Lower lobe of right lung (tissue), 2 donors: ENCODE data around the gene DACT2. TPM values are rescaled to one million over a fixed set of nuclear protein-coding genes. Genes with fewer than 3 reads are reported as not detected.

ENCODE experiments used
- ATAC-seq, 2 donors: fragments of 200-7000 bp; cut with Tn5 transposase; one replicate each; pipeline ENCODE4 v1.9.1; 2020 to 2022; ENCODE audit warnings: mild to moderate bottlenecking in 2 of 2, moderate library complexity in 2 of 2
- DNase-seq: peaks from one replicate; pipeline ENCODE4 v3.0.0-alpha.2; 2020
- H3K27ac ChIP-seq: fragments of 200-600 bp; one replicate; pipeline ENCODE4 v1.8.0; 2022
- H3K27me3 ChIP-seq: fragments of 200-600 bp; one replicate; pipeline ENCODE4 v1.8.0; 2022; ENCODE audit warnings: low read depth
- H3K36me3 ChIP-seq: fragments of 200-600 bp; one replicate; pipeline ENCODE4 v1.8.0; 2022; ENCODE audit warnings: mild to moderate bottlenecking
- H3K4me1 ChIP-seq: fragments of 200-600 bp; one replicate; pipeline ENCODE4 v1.8.0; 2022
- H3K4me3 ChIP-seq: fragments of 200-600 bp; one replicate; pipeline ENCODE4 v1.8.0; 2022; ENCODE audit warnings: mild to moderate bottlenecking
- H3K9me3 ChIP-seq: fragments of 200-600 bp; one replicate; pipeline ENCODE4 v1.8.0; 2022
- CTCF ChIP-seq: fragments of 200-600 bp; IDR thresholded peaks from one replicate; pipeline ENCODE4 v1.8.0; 2022; ENCODE audit warnings: antibody characterized with exemption, mild to moderate bottlenecking
- intact Hi-C: fragments of 100-400 bp; cut with DNase I; formaldehyde crosslinking; loops from one replicate; pipeline ENCODE4 v1.11.0; 2022
- total RNA-seq: library from RNA; stranded (reverse); fragmentation: NEBNext Ultra II Directional; extraction: Animal tissue kit (Norgen Biotek cat#: 25700); gene quantifications from one replicate; pipeline ENCODE4 v1.2.1, GENCODE V29; 2021
- donor health status: DM: no; HTN: yes; CAD: no; lungs with severe emphysema.

DACT2 gene
- total RNA-seq, 1 donor from 2014 or later = 2.4 TPM

- no peak overlapping the region for H3K4me3 ChIP-seq
- no peak overlapping the region for H3K27ac ChIP-seq
- intact Hi-C loops = no loop called here
- DNase-seq (no peak), ATAC-seq (no peak)
- peaks cover 8% of the 10 kb centered on the region for H3K27me3 ChIP-seq
- no peaks in the 10 kb centered on the region for H3K9me3 ChIP-seq
- no peaks in the 10 kb centered on the region for H3K4me1 ChIP-seq
- no peaks in the 10 kb centered on the region for H3K36me3 ChIP-seq
- TF ChIP-seq CTCF = no peak
These were observed 40.1 kb downstream of the DACT2 start for GRCh38 chr6:168279403-168279935.

- Histone ChIP-seq H3K36me3 (no peaks in the 10 kb centered on the region), H3K9me3 (no peaks in the 10 kb centered on the region), H3K27me3 (peaks cover 8% of the 10 kb centered on the region), H3K4me1 (no peaks in the 10 kb centered on the region), H3K4me3 (no peak overlapping the region), H3K27ac (no peak overlapping the region)
- TF ChIP-seq CTCF = no peak
- ATAC-seq = no peak
- no peak for DNase-seq
- intact Hi-C loops = no loop called here
These were observed 40.7 kb downstream of the DACT2 start for GRCh38 chr6:168278904-168279303.

- ATAC-seq (no peak), DNase-seq (no peak)
- no peaks in the 10 kb centered on the region for H3K9me3 ChIP-seq
- peaks cover 8% of the 10 kb centered on the region for H3K27me3 ChIP-seq
- H3K4me1 ChIP-seq = peaks cover 11% of the 10 kb centered on the region
- no peak overlapping the region for H3K27ac ChIP-seq
- no peak overlapping the region for H3K4me3 ChIP-seq
- intact Hi-C loops = no loop called here
- no peak for TF ChIP-seq CTCF
- H3K36me3 ChIP-seq = no peaks in the 10 kb centered on the region
These were observed 42.3 kb downstream of the DACT2 start for GRCh38 chr6:168277274-168277669.

- H3K9me3 ChIP-seq = no peaks in the 10 kb centered on the region
- TF ChIP-seq CTCF = no peak
These were observed 42.9 kb downstream of the DACT2 start for GRCh38 chr6:168276576-168277273.

GRCh38 chr6:168275168-168275567 lies 44.4 kb downstream of the DACT2 start:
- Histone ChIP-seq H3K9me3 (no peaks in the 10 kb centered on the region), H3K27me3 (peaks cover 4% of the 10 kb centered on the region), H3K4me3 (no peak overlapping the region), H3K27ac (no peak overlapping the region), H3K36me3 (no peaks in the 10 kb centered on the region), H3K4me1 (peaks cover 13% of the 10 kb centered on the region)
- no peak for ATAC-seq
- TF ChIP-seq CTCF = no peak
- DNase-seq = no peak
- intact Hi-C loops = no loop called here

More at GRCh38 chr6:168276576-168277273, 42.9 kb downstream of the DACT2 start:
- H3K4me3 ChIP-seq = no peak overlapping the region
- no peak overlapping the region for H3K27ac ChIP-seq
- ATAC-seq = no peak
- no peaks in the 10 kb centered on the region for H3K36me3 ChIP-seq
- intact Hi-C loops = no loop called here
- H3K4me1 ChIP-seq = peaks cover 13% of the 10 kb centered on the region
- peaks cover 8% of the 10 kb centered on the region for H3K27me3 ChIP-seq
- DNase-seq = no peak
